Renal cortical epithelial cell (primary cell): ENCODE results near the gene PBX1. TPM values are rescaled to one million over a fixed set of nuclear protein-coding genes. Genes with fewer than 3 reads are reported as not detected.
"Not testable (repeated sequence)": the region's sequence is repeated elsewhere in the genome, so short reads cannot be mapped to it uniquely, and the experiment has no call there.

Experiments used
- DNase-seq: peaks from one replicate; pipeline ENCODE4 v3.0.0-alpha.2; 2011; ENCODE audit warnings: low read depth
- total RNA-seq: library from RNA; depleted of rRNA; stranded (reverse); fragments of >200 nt; gene quantifications from 2 replicates; pipeline ENCODE4 v1.2.3, GENCODE V29; 2014

PBX1 gene
- total RNA-seq, 1 donor from 2014 or later = 20.5 TPM

- DNase-seq = no peak
These were observed 81.8 kb downstream of the PBX1 start for GRCh38 chr1:164640686-164641352.

- no peak for DNase-seq
These were observed 82.4 kb downstream of the PBX1 start for GRCh38 chr1:164641353-164641730.

GRCh38 chr1:164643018-164643417, 84.0 kb downstream of the PBX1 start:
- no peak for DNase-seq

- DNase-seq = no peak
These were observed 85.3 kb downstream of the PBX1 start for GRCh38 chr1:164644268-164644667.

- DNase-seq = no peak
These were observed 86.0 kb downstream of the PBX1 start for GRCh38 chr1:164644774-164645644.

- DNase-seq = no peak
These were observed 86.9 kb downstream of the PBX1 start for GRCh38 chr1:164645921-164646320.

GRCh38 chr1:164647211-164647610, 88.2 kb downstream of the PBX1 start:
- DNase-seq = no peak

- peak; percentile 57 for DNase-seq
These were observed 89.7 kb downstream of the PBX1 start for GRCh38 chr1:164648636-164649035.

- DNase-seq = no peak
These were observed 90.2 kb downstream of the PBX1 start for GRCh38 chr1:164649146-164649545.

GRCh38 chr1:164650531-164650930, 91.5 kb downstream of the PBX1 start:
- no peak for DNase-seq

- peak; percentile 91 for DNase-seq
These were observed 92.5 kb downstream of the PBX1 start for GRCh38 chr1:164651351-164651951.

GRCh38 chr1:164652969-164653368, 94.0 kb downstream of the PBX1 start:
- not testable (repeated sequence) for DNase-seq

- DNase-seq = no peak
These were observed 94.7 kb downstream of the PBX1 start for GRCh38 chr1:164653705-164654104.

- no peak for DNase-seq
These were observed 95.2 kb downstream of the PBX1 start for GRCh38 chr1:164654200-164654599.

- DNase-seq = no peak
These were observed 99.9 kb downstream of the PBX1 start for GRCh38 chr1:164658864-164659263.

- DNase-seq = no peak
These were observed 100.8 kb downstream of the PBX1 start for GRCh38 chr1:164659621-164660411.

- DNase-seq = peak; percentile 64
These were observed 101.4 kb downstream of the PBX1 start for GRCh38 chr1:164660412-164660772.

GRCh38 chr1:164660775-164661174, 101.8 kb downstream of the PBX1 start:
- DNase-seq = no peak

- no peak for DNase-seq
These were observed 103.5 kb downstream of the PBX1 start for GRCh38 chr1:164662462-164662861.

- DNase-seq = no peak
These were observed 104.0 kb downstream of the PBX1 start for GRCh38 chr1:164662955-164663354.

GRCh38 chr1:164664127-164664526, 105.1 kb downstream of the PBX1 start:
- no peak for DNase-seq

GRCh38 chr1:164667001-164667400, 108.0 kb downstream of the PBX1 start:
- DNase-seq = no peak
